Stimulated activated CD4-positive, alpha-beta T cell treated with anti-CD3 and anti-CD28 coated beads, TNF-alpha, amount 100 ng/mL, for 4 hours (primary cell): ENCODE measurements around the gene TMEM127.
A peak's percentile ranks its signal among the peaks of the same experiment; 100 is the strongest.
"Not testable (repeated sequence)": the region's sequence is repeated elsewhere in the genome, so short reads cannot be mapped to it uniquely, and the experiment has no call there.

Experiments used
- DNase-seq, 3 experiments: peaks; one replicate each; pipeline ENCODE4 v3.0.0-alpha.2; 2020; ENCODE audit warnings: low read depth in 3 of 3

Gene TMEM127

GRCh38 chr2:96264656-96265348 lies 995 bp downstream of the TMEM127 start:
- DNase-seq = peak in 1 of 3 experiments; percentile 1

- DNase-seq = no peak
Observed at GRCh38 chr2:96264086-96264485, 1.7 kb downstream of the TMEM127 start.

DNA sequence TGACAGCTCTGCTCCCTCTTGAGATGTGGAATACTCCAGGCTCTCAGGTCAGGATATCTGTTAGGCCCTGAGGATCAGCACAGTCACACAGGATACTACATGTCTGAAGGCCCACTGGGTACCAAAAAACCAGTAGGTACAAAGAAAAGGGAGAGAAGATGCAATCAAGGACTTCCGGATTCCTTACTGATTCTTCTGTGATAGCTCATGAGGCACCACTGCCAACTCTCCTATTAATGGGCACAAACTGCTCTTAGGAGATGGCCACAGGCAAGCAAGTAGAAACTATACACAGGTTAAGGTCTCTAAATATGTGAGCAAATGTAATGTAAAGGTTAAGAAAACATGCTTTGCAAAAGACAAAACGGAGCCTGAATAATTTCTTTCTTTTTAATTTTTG lies 3.5 kb downstream of the TMEM127 start:
- no peak for DNase-seq

DNA sequence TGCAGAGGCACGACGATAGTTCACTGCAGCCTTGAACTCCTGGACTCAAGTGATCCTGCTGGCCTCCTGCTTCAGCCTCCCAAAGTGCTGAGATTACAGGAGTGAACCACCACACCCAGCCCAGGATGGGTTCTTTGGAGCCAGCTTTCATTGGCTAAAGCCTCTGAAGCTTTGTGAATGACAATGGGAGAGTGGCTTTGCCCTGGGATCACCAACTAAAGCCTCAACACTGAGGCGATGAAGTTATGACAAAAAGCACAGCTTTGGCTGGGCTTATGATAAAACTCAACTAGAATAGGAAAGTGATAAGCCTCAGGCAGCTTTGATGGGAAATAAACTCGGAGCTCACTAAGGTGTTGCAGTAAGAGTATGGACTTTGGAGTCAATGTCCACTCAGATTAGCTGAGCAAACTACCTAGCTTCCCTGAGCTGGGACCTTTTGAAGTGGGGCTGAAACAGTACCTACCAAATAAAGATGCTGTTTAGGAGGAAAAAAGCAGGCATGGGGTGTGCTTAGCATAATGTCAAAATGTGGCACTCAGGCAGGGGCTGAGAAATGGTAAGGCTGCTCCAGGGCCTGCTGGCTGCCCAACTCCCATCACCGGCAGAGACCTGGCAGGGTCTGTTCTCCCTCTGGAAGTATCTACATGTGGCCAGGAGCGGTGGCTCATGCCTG lies 4.3 kb downstream of the TMEM127 start:
- no peak for DNase-seq

- DNase-seq = no peak
Observed at GRCh38 chr2:96260387-96261260, 5.2 kb downstream of the TMEM127 start.

GRCh38 chr2:96259497-96259921 lies 6.3 kb downstream of the TMEM127 start:
- no peak for DNase-seq

DNA sequence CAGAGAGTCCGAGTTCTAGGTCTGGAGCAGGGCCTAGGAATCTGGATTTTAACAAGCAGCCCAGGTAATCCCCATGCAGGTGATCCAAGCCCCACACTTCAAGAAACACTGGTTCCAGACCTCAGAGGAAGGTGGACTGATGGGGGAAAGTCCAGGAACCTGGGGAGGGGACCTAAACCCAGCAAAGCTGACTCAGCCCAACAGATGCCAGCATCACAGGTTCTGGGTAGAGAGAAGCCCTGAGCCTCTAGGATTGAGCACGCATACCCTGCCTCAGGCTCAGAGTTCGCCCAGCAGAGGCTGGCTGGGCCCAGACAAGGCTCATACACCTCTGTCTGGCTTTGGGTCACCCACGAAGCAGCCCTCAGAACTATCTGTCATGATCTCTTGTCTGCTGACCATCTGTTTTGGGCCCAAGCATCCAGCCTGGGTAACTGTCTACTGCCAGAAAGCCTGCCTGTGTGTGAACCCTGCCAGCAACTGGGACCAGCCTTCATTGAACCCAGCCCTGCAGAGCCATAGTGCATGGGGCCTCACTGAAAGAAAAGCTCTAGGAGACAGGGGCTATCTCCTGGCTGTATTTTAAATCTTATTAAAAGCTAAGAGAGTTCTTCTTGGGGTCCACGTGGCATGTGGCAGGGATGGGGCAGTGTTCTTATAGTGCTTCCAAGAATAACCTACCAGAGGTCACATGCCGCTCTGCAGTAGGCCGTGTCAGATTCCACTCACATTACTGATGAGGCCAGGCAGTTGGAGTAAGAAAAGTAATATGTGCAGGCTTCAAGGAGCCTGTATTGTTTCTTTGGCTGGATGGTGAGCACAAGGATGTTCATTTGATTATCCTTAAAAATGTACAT lies 7.4 kb downstream of the TMEM127 start:
- no peak for DNase-seq

- DNase-seq = not testable (repeated sequence)
Observed at GRCh38 chr2:96257744-96258143, 8.1 kb downstream of the TMEM127 start.

DNA sequence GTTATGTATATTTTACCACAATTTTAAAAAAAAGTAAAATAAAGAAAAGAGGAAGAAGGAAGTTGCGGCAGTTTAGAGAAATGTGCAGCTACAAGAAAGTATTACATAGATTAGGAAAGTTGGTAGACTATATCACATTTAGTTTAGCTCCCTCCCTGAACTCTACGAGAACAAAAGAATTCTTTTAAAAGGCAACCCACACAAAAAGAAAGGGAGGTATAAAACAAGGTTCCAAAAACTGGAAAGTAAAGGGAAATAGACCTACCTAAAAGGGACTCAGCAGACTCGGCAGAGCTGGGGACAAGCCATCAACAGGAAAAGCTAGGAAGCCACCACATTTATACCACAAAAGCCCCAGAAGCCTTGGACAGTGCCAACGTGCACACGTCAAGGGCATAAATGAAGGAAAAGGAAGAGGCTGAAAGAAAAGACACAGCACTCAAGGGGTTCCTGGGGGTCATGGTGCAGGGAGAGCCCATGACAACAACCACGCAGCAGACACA lies 9.1 kb downstream of the TMEM127 start:
- DNase-seq = no peak

DNA sequence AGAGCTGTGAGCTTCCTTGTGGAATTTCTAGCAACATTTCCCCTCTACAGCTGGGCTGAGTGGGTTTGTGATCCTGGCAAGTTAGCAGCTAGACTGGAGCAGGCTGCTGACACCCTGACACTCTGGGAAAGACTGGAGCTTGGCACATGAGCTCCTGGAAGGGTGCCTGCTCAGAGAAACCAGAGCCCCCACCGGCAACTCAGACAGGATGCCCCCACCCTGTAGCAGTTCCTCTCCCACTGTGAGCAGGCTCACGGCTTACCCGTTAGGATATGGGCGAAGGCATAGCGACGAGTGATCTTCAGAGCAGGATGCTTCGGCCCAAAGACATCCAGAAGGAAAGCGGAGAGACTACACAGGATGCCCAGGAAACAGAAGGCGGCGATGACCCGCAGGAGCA lies 11.2 kb downstream of the TMEM127 start:
- DNase-seq = no peak

DNA sequence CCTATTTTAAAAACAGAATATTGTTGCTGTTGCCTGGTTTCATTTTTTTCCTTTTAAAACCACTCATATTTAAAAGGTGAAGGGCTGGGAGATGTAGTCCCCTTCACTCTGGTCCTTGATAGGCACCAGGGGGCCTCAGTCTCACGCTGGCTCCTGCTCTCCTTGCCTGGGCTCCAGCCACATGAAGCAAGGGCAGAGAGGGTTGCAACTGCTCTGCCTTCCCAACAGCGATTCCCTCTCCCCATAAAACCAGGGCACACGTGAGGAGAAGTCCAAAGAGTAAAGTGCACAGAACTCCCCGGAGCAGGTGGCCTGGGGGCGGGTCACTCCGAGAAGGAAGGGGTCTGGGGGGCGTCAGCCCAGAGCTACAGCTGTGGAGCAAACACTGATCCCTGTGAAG lies 12.8 kb downstream of the TMEM127 start:
- no peak for DNase-seq

GRCh38 chr2:96252526-96252925 lies 13.3 kb downstream of the TMEM127 start:
- no peak for DNase-seq

GRCh38 chr2:96251721-96252292 lies 14.0 kb downstream of the TMEM127 start:
- no peak for DNase-seq

DNA sequence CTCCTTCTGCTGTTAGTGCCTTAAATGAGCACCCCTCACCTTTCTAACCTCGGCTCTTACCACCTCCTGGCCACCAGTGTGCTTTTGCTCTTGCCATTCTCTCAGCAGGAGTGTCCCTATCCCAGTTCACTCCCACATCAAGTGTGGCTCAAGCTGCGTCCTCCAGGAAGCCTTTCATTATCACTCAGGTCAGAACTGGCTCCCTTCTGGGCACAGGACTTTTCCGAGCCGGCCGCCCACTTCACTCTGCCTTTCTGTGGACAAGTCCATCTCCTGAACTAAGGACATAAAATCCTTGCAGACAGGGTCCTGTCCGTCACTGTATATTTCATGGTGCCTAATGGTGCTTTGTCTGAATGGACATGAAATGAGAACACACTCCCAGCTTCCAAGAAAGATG lies 15.6 kb downstream of the TMEM127 start:
- DNase-seq = no peak

GRCh38 chr2:96249654-96250053 lies 16.1 kb downstream of the TMEM127 start:
- no peak for DNase-seq

- no peak for DNase-seq
Observed at GRCh38 chr2:96248624-96249023, 17.2 kb downstream of the TMEM127 start.

- no peak for DNase-seq
Observed at GRCh38 chr2:96247896-96248295, 17.9 kb downstream of the TMEM127 start.

DNA sequence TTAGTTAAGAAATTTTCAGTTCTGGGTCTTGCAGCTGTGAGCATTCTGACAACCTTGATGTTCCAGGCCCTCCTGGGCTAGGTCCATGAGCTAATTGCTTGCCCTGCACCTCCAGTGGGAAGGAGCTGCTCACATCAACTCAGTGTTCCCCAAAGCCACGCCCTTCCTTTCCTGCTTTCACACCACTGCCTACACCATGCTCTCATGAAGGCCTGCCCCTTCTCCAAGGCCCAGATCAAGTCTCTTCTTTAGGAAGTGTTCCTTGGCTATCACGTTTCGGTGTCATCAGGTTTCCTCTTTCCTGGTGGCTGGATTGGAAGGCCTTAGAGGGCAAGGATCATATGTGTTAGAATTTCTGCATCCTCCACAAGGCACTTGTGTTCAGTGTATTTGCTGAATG lies 18.8 kb downstream of the TMEM127 start:
- no peak for DNase-seq

- no peak for DNase-seq
Observed at GRCh38 chr2:96245609-96246390, 20.0 kb downstream of the TMEM127 start.

DNA sequence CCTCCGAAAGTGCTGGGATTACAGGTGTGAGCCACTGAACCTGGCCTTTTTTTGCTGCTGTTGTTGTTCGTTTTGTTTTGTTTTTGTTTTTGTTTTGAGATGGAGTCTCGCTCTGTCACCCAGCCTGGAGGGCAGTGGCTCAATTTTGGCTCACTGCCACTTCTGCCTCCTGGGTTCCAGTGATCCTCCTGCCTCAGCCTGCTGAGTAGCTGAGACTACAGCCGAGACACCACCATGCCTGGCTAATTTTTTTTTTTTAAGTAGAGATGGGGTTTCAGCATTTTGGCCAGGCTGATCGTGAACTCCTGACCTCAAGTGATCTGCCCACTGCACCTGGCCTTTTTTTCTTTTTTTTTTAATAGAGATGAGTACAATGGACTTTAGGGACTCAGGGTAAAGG lies 22.0 kb downstream of the TMEM127 start:
- no peak for DNase-seq
